H1 (cell line): Measurements from ENCODE around the gene DHRS3.

Experiments used
- CHD1 ChIP-seq: IDR thresholded peaks from 2 replicates; pipeline ENCODE4 v1.6.1; 2012; ENCODE audit warnings: low read depth, low read length, improper control_type of control experiment
- CHD2 ChIP-seq: IDR thresholded peaks from 2 replicates; pipeline ENCODE4 v1.6.1; 2012; ENCODE audit warnings: low read length, improper control_type of control experiment
- EZH2 ChIP-seq: fragments of 200-600 bp; sonication (generic); IDR thresholded peaks from 2 replicates; pipeline ENCODE4 v1.7.1; 2012; ENCODE audit warnings: low read depth, mild to moderate bottlenecking, moderate library complexity, low read length, inconsistent platforms; ENCODE audit not compliant: severe bottlenecking
- FOSL1 ChIP-seq: IDR thresholded peaks from 2 replicates; pipeline ENCODE4 v1.6.1; 2011; ENCODE audit warnings: mild to moderate bottlenecking, low read depth, low read length, moderate library complexity; ENCODE audit not compliant: insufficient read depth
- GABPA ChIP-seq: IDR thresholded peaks from 2 replicates; pipeline ENCODE4 v1.6.1; 2011; ENCODE audit warnings: mild to moderate bottlenecking, low read length, moderate library complexity, borderline replicate concordance; ENCODE audit not compliant: insufficient read depth
- POLR2A ChIP-seq, 2 experiments: IDR thresholded peaks; 1 replicate in 1 of 2; 2 replicates in 1 of 2; pipeline ENCODE4 v1.6.1; 2011; ENCODE audit warnings: low read depth in 2 of 2, low read length in 2 of 2, mild to moderate bottlenecking in 2 of 2; ENCODE audit errors: control extremely low read depth in 1 of 2
- POLR2AphosphoS5 ChIP-seq: IDR thresholded peaks from 2 replicates; pipeline ENCODE4 v1.6.1; 2011; ENCODE audit warnings: low read depth, low read length
- SP1 ChIP-seq: IDR thresholded peaks from 2 replicates; pipeline ENCODE4 v1.6.1; 2011; ENCODE audit warnings: low read depth, low read length
- TAF1 ChIP-seq: IDR thresholded peaks from 2 replicates; pipeline ENCODE4 v1.6.1; 2011; ENCODE audit warnings: mild to moderate bottlenecking, low read depth, low read length
- TF ChIP-seq, protein P1 (sequence below), 3 experiments: IDR thresholded peaks; 1 replicate in 2 of 3; 2 replicates in 1 of 3; pipeline versions ENCODE4 v1.5.1 to v1.6.1; 2011; ENCODE audit warnings: low read length in 3 of 3, mild to moderate bottlenecking in 3 of 3, inconsistent platforms in 2 of 3, low read depth in 1 of 3, moderate library complexity in 1 of 3; ENCODE audit not compliant: insufficient read depth in 1 of 3; ENCODE audit errors: control extremely low read depth in 1 of 3
- TF ChIP-seq, protein P2 (sequence below): IDR thresholded peaks from 2 replicates; pipeline ENCODE4 v1.6.1; 2012; ENCODE audit warnings: inconsistent platforms
- TF ChIP-seq, protein P3 (sequence below): IDR thresholded peaks from 2 replicates; pipeline ENCODE4 v1.6.1; 2012; ENCODE audit warnings: low read length, inconsistent platforms

DNA sequence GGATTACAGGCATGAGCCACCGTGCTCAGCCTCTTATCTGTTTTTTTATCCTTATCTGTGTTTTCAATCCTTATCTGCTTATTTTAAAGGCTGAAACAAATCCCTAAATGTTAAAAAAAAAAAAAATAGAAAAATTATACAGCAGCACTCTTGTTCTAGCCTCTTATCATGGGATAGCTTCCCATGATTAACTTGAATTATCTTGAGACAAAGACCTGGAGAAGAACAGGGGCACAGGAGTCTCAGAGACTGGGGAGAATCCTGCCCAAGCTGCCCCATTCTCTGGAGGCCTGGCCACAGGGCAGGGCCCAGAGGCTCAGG lies 86.9 kb downstream of the DHRS3 start:
- TF ChIP-seq, protein P1, sequence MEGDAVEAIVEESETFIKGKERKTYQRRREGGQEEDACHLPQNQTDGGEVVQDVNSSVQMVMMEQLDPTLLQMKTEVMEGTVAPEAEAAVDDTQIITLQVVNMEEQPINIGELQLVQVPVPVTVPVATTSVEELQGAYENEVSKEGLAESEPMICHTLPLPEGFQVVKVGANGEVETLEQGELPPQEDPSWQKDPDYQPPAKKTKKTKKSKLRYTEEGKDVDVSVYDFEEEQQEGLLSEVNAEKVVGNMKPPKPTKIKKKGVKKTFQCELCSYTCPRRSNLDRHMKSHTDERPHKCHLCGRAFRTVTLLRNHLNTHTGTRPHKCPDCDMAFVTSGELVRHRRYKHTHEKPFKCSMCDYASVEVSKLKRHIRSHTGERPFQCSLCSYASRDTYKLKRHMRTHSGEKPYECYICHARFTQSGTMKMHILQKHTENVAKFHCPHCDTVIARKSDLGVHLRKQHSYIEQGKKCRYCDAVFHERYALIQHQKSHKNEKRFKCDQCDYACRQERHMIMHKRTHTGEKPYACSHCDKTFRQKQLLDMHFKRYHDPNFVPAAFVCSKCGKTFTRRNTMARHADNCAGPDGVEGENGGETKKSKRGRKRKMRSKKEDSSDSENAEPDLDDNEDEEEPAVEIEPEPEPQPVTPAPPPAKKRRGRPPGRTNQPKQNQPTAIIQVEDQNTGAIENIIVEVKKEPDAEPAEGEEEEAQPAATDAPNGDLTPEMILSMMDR (IDR thresholded peaks at IDR 0.05; ENCODE audit: control extremely low read depth in 1 of 3, insufficient read depth in 1 of 3, low read depth in 1 of 3, low read length in 3 of 3) = no peak
- TF ChIP-seq POLR2AphosphoS5 (no peak), FOSL1 (no peak), POLR2A (IDR thresholded peaks at IDR 0.05; ENCODE audit: control extremely low read depth in 1 of 2, low read depth in 2 of 2, low read length in 2 of 2) (no peak), EZH2 (no peak), CHD2 (no peak), GABPA (no peak), TAF1 (no peak), SP1 (no peak), CHD1 (no peak)
- TF ChIP-seq, protein P2, sequence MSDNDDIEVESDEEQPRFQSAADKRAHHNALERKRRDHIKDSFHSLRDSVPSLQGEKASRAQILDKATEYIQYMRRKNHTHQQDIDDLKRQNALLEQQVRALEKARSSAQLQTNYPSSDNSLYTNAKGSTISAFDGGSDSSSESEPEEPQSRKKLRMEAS = no peak
- TF ChIP-seq, protein P3, sequence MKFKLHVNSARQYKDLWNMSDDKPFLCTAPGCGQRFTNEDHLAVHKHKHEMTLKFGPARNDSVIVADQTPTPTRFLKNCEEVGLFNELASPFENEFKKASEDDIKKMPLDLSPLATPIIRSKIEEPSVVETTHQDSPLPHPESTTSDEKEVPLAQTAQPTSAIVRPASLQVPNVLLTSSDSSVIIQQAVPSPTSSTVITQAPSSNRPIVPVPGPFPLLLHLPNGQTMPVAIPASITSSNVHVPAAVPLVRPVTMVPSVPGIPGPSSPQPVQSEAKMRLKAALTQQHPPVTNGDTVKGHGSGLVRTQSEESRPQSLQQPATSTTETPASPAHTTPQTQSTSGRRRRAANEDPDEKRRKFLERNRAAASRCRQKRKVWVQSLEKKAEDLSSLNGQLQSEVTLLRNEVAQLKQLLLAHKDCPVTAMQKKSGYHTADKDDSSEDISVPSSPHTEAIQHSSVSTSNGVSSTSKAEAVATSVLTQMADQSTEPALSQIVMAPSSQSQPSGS = no peak
